Stimulated activated CD4-positive, alpha-beta T cell treated with anti-CD3 and anti-CD28 coated beads, Interleukin-1b, Interleukin-23, amount 100 ng/mL, for 24 hours (primary cell): ENCODE data around the gene AFG1L.
"Not testable (repeated sequence)": the region's sequence is repeated elsewhere in the genome, so short reads cannot be mapped to it uniquely, and the experiment has no call there.

Experiments
- DNase-seq, 4 experiments: peaks; one replicate each; pipeline ENCODE4 v3.0.0-alpha.2; 2020; ENCODE audit warnings: low read depth in 4 of 4, low spot score in 1 of 4

Gene AFG1L

DNA sequence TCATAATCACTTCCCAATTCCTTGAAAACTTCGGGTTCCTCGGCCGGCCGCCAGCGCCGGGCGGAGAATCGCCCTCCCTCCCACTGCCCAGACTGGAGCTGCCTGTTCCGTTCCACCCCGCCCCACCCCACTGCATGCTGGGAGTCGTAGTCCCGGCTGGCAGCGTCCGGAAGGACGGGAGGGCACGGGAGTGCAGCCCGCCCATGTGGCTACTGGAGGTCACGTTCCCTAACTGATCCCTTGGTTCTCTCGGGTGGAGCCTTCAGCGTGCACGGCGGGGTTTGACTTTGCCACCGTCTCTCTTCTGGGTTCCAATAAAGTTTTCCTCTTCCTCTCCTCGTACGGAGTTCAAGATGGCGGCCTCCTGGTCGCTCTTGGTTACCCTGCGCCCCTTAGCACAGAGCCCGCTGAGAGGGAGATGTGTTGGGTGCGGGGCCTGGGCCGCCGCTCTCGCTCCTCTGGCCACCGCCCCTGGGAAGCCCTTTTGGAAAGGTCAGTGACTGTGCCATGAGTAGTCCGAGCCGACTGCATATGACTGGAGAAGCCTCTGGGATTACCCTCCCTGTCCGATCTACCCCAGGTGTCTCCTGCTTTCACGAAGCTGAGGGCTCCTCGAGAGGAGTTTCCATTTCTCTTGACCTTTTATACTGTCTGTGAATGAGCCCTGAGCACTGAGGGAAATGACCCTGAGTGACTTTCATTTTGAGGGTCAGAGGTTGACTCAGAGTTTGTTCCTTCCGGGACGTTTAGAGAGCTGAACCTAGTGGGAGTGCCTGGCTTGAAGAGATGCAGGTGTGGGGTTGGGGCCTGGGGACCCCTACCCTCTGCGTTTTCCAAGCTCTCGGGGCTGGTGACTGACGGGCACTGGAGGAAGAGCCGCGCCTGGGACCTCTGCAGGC, at the start of gene AFG1L:
Gene AFG1L (plus strand): TSS at position 328 of the 899 bp plus-strand sequence. CDS start 26 bp downstream, at position 354.
- DNase-seq = peak; percentile 65 to 86 (median 76)

DNA sequence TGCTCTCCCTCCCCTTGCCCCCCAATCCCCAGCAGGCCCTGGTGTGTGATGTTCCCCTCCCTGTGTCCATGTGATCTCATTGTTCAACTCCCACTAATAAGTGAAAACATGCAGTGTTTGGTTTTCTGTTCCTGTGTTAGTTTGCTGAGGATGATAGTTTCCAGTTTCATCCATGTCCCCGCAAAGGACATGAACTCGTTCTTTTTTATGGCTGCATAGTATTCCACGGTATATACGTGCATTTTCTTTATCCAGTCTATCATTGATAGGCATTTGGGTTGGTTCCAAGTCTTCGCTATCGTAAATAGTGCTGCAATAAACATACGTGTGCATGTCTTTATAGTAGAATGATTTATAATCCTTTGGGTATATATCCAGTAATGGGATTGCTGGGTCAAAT, 49.8 kb upstream of the AFG1L start:
- DNase-seq = not testable (repeated sequence)

DNA sequence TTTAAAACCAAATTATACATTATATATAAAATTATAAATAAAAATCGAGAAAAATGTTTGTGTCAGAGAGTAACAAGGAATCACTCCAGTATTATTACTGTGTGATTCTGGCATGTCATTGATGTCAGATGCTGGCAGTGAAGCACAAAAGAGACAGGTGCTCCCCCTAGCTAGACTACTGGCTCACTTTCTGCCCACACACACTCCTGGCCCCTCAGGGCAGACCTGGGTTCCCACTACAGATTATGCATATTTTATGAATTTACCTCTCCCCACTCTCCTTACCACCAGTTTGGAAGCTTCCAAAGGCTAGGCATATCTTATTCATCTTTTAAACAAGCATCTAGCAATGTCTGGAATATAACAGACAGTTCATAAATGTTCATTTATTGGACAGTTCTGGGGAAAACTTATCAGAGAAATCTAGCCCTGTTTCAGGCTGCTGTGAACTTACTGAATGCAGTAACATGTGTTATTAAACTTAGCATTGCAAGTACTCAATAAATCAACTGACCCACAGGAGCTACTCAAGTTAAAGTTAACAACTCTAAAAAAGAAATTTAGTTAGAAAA, 46.8 kb upstream of the AFG1L start:
- DNase-seq = no peak

DNA sequence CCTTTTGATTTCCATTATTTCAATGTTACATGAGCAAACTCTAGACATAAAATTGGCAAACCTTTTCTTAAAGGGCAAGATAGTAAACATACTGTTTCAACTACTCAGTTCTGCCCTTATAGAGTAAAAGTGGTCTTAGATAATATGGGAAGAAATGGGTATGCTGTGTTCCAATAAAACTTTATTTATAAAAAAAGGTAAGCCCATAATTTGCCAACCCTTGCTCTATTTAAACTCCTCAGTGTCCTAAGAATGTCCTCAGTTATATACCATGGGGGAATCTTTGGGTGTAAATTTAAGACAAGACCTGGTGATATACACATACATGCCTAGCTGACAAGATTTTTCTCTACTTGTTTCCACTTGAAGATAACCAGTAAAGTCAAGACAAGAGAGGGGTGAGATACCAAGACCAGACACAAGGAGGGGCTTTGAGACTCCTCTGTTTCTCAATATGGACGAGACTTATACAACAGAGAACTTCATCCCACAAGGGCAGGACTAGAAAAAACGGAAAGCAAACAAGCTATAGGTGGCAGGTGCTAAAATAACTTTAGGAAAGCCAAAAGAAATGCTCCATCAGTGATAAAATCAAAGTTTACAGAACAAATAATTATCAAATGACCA, 44.5 kb upstream of the AFG1L start:
- no peak for DNase-seq

DNA sequence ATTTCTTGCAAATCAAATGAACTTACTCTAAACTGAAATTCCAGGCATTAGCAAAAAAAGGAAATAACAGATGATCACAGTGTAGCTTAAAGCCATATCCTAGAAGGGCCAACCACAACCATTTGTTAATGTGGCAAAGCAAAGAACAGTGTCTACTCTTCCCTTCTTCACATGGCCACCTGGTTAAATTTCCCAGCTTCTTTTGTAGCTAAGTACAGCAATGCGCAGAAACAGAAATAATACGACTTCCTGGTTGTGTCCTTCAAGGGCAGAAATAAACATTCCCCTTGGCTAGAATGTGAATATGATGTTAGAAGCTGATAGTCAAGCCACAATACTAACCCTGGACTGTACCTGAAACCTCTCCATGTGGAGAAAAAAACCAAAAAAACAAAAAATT, 43.6 kb upstream of the AFG1L start:
- DNase-seq = no peak

DNA sequence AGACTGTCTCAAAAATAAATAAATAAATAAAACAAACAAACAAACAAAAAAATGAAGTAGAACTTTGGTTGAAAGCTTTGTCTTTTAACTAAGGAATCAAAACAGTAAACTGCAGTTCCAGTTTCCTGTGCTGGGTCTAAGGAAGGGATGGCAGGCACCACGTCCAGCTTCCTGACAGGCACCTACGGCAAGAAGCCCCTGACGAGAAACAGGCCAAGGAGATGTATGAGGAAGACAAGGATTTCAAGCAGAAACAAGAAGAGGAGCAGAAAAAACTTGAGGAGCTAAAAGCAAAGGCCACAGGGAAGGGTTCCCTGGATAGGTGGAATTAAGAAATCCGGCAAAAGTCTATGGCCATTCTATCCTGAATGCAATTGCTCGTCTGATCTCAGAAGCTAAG, 42.8 kb upstream of the AFG1L start:
- no peak for DNase-seq

DNA sequence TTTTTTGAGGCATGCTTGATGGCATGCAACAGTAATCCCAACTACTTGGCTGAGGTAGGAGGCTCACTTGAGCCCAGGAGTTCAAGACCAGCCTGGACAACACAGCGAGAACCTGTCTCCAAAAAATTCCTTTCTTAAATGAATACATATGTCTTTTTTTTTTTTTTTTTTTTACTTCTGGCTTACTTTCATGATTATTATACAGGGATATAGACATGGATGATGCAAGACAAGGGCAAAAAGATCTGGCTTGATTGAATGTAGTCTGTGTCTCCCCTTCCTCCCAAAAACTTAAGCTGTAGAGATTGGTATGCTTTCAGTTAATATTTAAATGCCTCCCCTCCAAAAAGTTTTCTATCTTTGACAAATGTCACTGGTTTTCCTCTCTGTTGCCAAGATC, 41.6 kb upstream of the AFG1L start:
- DNase-seq = no peak

DNA sequence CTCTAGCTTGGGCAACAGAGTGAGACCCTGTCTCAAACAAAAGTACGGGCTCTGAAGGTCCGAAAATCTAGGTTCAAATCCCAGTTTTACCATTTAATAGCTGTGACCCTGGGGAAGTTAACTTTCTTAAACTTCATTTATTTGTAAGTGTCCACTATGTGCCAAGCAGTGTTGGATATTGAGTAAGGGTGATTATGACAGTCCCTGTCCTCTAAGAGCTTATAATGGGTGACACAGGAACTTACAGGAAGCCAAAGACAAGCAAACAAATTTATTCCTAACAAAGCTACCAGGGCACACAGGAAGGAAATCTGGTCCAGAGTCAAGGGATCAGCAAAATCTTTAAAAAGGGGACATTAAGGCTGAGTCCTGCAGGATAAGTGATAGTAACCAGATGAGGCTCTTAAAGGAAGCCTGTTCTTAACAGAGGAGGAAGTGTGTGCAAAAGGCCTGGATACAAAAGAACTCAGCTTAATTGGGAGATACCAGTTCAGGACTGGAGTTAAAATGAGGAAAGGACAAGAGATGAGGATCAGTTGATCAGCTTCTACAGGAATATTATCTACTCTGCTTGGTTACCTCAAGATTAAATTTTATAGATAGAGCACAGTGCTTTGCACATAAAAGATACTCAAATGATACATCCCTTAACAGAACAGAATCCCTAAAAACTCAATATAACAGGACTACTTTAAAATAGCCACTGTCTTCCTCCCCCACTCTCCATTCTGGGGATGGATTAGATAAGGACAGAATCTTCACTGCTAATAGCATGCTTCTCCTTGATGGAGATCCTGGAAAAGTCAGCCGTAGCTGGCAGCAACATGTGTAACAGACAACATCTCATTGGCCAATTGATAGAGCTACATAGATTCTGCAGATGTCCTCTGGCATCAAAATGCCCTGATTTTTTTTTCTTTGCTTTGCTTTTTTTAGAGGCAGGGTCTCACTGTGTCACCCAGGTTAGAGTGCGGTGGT, 40.1 kb upstream of the AFG1L start:
- no peak for DNase-seq

DNA sequence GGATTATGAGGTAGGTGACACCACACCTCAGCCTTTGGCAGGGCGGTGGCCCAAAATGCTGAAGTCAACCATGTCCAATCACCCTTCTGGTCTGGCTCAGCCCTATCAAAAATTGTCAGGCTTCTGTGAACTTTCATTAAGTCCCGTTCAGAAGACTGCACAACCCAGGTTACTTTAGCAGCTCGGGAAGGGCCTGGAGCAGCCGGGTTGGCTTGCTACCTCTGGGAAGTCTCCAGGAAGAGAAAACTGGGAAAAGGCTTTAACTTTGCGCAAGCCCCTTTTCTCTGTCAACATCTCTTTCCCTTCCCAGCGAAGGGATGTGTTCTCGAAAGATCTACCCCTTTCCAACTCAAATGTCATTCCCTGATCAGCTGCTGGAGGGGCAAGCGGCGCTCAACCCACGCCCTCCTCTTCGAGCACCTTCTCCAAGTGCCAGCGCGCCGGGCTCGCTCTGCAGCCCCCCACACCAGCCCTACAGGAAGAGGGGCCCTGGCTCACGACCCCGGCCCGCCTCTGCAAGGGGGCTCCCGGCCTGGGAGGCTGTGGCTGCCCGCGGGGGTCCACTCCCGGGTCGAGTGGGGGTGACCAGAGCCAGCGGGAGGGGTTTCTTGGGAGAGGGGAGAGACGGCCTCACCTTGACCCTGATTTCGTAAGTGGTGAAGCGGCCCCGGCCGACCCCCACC, 34.6 kb upstream of the AFG1L start:
- DNase-seq = peak in 1 of 4 experiments; percentile 5

DNA sequence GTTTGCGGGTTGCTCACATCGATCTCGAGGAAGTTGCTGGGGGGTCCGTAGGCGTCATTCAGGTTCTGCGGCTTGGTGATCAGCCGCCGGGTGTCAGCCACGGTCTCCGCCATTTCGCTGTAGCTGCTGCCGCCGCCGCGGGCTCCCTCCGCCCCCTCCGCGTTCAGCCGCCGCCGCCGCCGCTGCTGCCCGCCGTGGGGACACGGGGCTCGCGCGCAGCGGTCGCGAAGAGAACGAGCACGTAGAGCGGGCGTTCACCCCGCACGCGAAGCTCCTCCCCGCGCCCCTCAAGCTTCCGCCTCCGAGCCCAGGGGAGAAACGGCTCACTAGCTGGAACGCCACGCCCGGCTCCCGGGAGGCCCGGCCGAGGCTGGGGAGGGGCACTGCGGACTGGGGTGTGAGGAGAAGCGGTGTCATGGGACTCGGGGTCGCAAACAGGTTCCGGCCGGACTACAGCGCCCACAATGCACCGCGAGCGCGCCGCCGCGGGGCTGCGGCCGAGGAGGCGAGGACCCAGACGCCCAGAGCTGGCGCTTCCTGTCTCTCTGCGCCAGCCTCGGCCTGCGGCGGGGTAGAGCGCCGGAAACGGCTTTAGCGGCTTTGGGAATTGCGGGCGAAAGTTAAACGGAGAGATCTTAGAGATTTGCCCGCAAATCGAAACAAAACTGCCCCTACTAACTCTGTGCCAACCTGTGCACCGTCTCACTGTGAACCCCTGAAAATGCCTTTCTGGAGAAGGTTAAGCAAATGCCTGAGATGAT, 33.9 kb upstream of the AFG1L start, which contains the start of gene SNX3:
Gene SNX3 (minus strand): TSS at position 232 of the 761 bp plus-strand sequence. CDS start 119 bp downstream, at position 113.
- DNase-seq = peak; percentile 60 to 91 (median 77)

DNA sequence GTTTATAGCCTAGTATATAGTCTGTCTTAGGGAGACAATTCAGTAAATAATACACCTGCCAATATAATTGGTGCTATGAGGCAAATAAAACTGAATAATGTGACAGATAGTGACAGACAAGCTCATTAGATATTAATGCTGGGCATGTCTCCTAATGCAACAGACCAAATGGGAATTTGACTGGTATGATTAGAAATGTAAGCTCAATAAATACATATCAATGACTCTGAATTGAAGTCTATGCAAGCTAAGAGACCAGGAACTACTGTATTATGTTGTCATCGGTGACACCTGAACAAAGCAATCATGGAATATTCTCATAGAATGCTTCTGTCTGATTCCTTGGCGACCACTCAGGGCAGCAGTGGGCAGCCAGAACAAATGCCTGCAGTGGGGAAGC, 31.5 kb upstream of the AFG1L start:
- no peak for DNase-seq

DNA sequence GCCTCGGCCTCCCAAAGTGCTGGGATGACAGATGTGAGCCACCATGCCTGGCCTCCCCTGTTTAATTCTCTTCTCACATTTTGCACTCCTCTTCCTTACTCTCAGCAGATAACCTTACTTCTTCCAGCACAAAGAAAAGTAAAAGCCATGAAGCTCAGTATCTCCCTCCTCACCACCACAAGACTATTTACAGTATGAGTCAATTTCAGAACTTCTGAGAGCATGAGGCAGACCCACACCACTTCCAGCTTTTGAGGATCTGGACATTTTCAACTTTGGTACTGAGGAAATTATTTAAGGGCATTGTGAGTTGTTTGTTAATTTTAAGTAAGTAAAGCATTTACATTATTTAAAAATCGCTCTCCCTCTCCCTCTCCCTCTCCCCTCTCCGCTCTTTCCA, 26.0 kb upstream of the AFG1L start:
- no peak for DNase-seq

DNA sequence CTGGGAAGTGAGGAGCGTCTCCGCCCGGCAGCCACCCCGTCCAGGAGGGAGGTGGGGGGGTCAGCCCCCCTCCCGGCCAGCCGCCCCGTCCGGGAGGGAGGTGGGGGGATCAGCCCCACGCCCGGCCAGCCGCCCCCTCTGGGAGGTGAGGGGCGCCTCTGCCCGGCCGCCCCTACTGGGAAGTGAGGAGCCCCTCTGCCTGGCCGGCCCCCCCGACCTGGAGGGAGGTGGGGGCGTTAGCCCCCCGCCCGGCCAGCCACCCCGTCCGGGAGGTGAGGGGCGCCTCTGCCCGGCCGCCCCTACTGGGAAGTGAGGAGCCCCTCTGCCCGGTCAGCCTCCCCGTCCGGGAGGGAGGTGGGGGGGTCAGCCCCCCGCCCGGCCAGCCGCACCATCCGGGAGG, 24.9 kb upstream of the AFG1L start:
- not testable (repeated sequence) for DNase-seq

DNA sequence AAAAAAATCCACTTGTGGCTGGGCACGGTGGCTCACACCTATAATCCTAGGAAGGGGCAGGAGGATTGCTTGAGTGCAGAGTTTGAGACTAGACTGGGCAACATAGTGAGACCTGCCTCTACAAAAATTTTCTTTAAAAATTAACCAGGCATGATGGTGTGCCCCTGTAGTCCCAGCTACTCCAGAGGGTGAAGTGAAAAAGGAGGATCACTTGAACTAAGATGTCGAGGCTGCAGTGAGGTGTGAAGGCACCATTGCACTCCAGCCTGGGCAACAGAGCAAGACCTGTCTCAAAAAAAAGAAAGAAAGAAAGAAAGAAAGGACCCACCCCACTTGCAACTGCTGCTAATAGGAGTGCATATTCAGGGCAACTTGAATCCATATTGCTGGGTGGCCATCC, 20.3 kb upstream of the AFG1L start:
- DNase-seq = no peak

DNA sequence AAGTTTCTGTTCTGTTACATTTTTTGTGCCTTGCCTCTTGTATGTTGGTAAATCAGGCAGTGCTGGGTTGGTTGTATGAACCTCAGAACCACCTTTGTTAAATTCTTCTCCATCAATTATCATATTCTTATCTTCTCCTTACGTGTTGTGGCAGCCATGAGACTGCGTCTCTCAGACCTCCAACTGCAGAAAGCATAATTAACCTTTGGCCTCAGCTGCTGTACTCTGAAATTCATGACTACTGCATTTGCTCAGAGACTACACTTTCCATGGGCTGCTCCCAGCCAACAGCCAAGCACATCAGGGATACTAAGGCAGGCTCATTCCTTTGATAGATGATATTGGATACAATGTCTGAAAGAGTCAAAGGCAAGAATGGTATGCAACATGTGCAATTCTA, 18.9 kb upstream of the AFG1L start:
- no peak for DNase-seq

DNA sequence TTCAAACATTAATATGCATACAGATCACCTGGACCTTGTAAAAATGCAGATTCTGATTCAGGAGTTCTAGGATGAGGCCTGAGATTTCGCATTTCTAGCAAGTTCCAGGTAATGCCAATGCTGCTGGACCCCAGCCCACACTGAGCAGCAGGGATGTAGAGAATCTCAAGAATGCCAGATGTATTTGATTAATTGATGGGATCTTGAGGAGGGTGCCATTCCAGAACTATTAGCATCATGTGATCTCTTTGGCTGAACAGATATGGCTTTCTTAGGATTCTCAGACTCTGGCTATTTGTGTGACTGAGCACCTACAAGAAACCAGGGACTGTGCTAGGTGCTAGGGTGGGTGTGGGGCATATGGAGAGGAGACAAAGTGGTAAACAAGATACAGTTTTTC, 17.6 kb upstream of the AFG1L start:
- DNase-seq = no peak

DNA sequence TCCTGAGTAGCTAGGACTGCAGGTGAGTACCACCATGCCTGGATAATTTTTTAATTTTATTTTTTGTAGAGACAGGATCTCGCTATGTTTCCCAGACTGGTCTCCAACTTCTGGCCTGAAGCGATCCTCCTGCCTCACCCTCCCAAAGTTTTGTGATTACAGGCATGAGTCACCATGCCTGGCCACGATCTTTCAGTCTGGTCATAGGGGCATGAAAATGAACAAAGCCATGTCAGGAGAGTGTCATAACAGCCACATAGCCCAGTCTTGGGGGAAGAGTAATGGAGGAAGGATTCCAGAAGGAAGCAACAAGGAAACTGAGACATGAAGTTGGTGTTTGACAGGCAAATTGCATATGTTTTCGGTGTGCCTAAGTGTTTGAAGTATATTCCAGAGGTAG, 17.0 kb upstream of the AFG1L start:
- DNase-seq = no peak

DNA sequence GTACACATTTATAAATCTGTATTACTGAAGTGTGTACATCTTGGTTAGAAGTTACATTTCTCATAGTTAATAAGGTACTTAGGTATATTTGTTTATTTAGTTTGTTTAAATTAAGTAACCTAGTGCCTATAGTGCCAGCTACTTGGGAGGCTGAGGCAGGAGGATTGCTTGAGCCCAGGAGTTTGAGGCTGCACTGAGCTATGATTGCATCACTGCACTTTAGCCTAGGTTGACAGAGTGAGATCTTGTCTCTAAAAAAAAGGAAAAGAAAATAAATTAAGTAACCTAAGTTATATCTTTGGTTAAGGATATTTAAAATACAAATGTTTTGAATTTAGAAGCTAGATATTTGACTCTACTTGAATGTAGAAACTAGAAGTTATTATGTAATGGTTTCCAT, 9.5 kb upstream of the AFG1L start:
- no peak for DNase-seq

DNA sequence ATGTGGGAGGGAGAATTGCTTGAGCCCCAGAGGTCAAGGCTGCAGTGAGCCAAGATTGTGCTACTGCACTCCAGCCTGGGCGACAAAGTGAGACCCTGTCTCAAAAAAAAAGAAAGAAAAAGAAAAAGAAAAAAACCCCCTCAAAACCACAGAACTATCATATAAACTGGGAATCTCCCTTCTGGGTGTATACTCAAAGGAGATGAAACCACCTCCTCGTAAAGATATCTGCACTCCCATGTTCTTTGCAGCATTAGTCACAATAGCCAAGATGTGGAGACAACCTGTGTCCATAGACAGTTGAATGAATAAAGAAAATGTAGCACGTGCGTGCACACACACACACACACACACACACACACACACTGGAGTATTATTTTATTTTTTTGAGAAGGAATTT, 8.5 kb upstream of the AFG1L start:
- no peak for DNase-seq

DNA sequence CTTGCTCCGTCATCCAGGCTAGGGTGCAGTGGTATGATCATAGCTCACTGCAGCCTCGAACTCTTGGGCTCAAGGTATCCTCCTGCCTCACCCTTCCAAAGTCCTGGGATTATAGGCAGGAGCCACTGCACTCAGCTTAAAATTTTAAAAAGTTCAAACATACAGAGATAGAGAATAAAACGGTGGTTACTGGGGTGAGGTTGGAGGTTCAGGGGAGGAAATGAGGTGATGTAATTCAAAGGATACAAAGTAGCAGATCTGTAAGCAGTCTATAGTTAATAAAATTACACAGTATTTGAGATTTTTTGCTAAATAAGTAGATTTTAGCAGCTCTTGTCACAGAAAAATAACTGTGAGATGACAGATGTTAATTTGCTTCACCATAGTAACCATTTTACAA, 7.5 kb upstream of the AFG1L start:
- no peak for DNase-seq
